NT2/D1 (cell line): Measurements from ENCODE around the gene CDKN2A.

Experiments
- YY1 ChIP-seq: IDR thresholded peaks from 2 replicates; pipeline ENCODE4 v1.6.1; 2011; ENCODE audit not compliant: insufficient read length, insufficient read depth
- ZNF274 ChIP-seq: IDR thresholded peaks from 2 replicates; pipeline ENCODE4 v1.6.1; 2011; ENCODE audit warnings: mild to moderate bottlenecking, low read depth, low read length

DNA sequence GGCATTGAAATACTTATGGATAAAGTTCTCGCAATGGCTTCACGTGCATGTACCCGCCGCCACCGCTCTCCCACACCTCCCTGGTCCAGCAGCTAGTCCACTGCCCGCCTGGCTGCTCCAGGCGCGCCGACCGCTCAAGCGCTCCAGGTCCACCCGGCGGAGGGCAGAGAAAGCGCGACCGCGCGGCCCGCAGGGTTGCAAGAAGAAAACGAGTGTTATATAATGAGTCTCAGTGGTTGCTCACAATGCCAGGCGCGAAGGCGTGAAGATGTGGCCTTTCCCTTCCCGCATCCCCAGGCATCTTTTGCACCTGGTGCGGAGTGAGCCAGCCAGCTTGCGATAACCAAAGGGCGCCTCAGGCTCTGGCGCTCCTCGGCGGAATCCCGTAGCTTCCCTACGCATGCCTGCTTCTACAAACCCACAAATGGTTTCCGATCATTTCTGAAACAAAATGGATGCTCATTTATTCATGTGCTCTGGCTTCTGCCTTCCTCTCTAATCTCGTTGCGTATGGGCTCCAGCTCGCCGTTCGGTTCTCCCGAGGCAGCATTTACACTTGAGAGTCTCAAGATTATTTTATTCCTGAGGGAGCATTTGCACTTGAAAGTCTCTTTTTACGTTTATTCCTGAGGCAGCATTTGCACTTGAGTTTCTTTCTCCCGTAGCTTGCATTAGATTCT lies 25.7 kb downstream of the CDKN2A start:
- no peak for TF ChIP-seq ZNF274
- no peak for TF ChIP-seq YY1
